ENCODE results near the gene MED17. TPM values are rescaled to one million over a fixed set of nuclear protein-coding genes. Genes with fewer than 3 reads are reported as not detected.

Gene MED17
- polyA plus RNA-seq, 1 of the 3 experiments (the other 2 are of a cell fraction): 19.3 TPM

GRCh38 chr11:93829598-93829997 is 45.5 kb downstream of the MED17 start:
- CTCF ChIA-PET: no interaction called here
- WGBS (ENCODE audit: low lambda C conversion rate): 53% methylated on average over 3 of the region's 3 CpGs

GRCh38 chr11:93831343-93832127 is 47.5 kb downstream of the MED17 start:
- Histone ChIP-seq H3K4me2 (no peak overlapping the region), H3K4me1 (ENCODE audit: control insufficient read depth in 1 of 2, insufficient read depth in 2 of 2, low read depth in 1 of 2, low read length in 1 of 2) (no peaks in the 10 kb centered on the region), H3K9me2 (no peaks in the 10 kb centered on the region), H3K9ac (no peak overlapping the region), H4K20me1 (ENCODE audit: insufficient read depth) (no peaks in the 10 kb centered on the region), H3F3A (replicated peaks; ENCODE audit: insufficient read depth) (no peaks in the 10 kb centered on the region), H3K27ac (ENCODE audit: low read depth in 2 of 2, low read length in 1 of 2) (no peak overlapping the region), H2AFZ (ENCODE audit: low read depth) (no peak overlapping the region), H3K79me2 (ENCODE audit: insufficient read depth) (no peaks in the 10 kb centered on the region), H3K36me3 (replicated peaks in 1 of 2; ENCODE audit: control insufficient read depth in 1 of 2, insufficient read depth in 2 of 2, low read length in 1 of 2) (no peaks in the 10 kb centered on the region), H3K4me3 (ENCODE audit: low read depth in 2 of 2, low read length in 1 of 2) (no peak overlapping the region), H3K27me3 (ENCODE audit: insufficient read depth) (no peaks in the 10 kb centered on the region; the same call in 1 of the 2 replicates), H3K9me3 (no peaks in the 10 kb centered on the region)
- WGBS (ENCODE audit: low lambda C conversion rate): 39% methylated on average over 3 of the region's 3 CpGs
- ChIA-PET POLR2A (no interaction called here), CTCF (no interaction called here)
- TF ChIP-seq RCOR1 (IDR thresholded peaks at IDR 0.05; ENCODE audit: low read length): no peak
- no peak for DNase-seq

More at GRCh38 chr11:93829598-93829997, 45.5 kb downstream of the MED17 start:
- H3F3A ChIP-seq (replicated peaks; ENCODE audit: insufficient read depth): no peaks in the 10 kb centered on the region
- no peak overlapping the region for H3K4me3 ChIP-seq (ENCODE audit: low read depth in 2 of 2, low read length in 1 of 2)
- H3K79me2 ChIP-seq (ENCODE audit: insufficient read depth): no peaks in the 10 kb centered on the region
- H2AFZ ChIP-seq (ENCODE audit: low read depth): no peak overlapping the region
- no peak overlapping the region for H3K27ac ChIP-seq (ENCODE audit: low read depth in 2 of 2, low read length in 1 of 2)
- H3K4me2 ChIP-seq: no peak overlapping the region
- no peaks in the 10 kb centered on the region for H3K9me3 ChIP-seq
- no peaks in the 10 kb centered on the region for H3K9me2 ChIP-seq
- no peaks in the 10 kb centered on the region for H3K4me1 ChIP-seq (ENCODE audit: control insufficient read depth in 1 of 2, insufficient read depth in 2 of 2, low read depth in 1 of 2, low read length in 1 of 2)
- DNase-seq: no peak
- POLR2A ChIA-PET: interaction anchor here (0.7 kb wide), 1 partner anchor 938 kb away, joined by 3 read pairs; no protein-coding TSS in a partner anchor
- no peaks in the 10 kb centered on the region; the same call in 1 of the 2 replicates for H3K27me3 ChIP-seq (ENCODE audit: insufficient read depth)
- no peaks in the 10 kb centered on the region for H4K20me1 ChIP-seq (ENCODE audit: insufficient read depth)
- no peak overlapping the region for H3K9ac ChIP-seq
- TF ChIP-seq GABPA (IDR thresholded peaks at IDR 0.05; ENCODE audit: low read depth) (no peak), MXI1 (IDR thresholded peaks at IDR 0.05; ENCODE audit: low read depth, low read length) (no peak)
- no peaks in the 10 kb centered on the region for H3K36me3 ChIP-seq (replicated peaks in 1 of 2; ENCODE audit: control insufficient read depth in 1 of 2, insufficient read depth in 2 of 2, low read length in 1 of 2)

DNA sequence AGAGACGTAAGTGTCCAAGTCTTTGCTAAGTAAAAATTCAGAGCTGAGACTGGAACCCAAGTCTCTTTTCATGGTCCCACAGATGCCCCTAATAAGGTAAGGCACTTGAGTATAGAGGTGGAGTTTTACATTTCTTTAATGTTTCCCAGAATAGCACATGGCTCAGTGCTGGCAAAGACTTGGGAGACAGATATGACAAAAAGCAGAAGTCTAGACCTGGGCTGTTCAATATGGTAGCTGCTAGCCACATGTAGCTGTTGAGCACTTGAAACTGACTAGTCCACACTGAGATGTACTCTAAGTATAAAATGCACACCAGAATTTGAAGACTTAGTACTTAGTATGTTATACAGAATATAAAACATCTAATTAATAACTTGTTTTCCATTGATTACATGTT is 48.7 kb downstream of the MED17 start:
- 86% methylated on average over 1 of the region's 1 CpG for WGBS (ENCODE audit: low lambda C conversion rate)
- TF ChIP-seq USF2 (IDR thresholded peaks at IDR 0.05; ENCODE audit: borderline replicate concordance, low read depth, low read length) (no peak), MXI1 (IDR thresholded peaks at IDR 0.05; ENCODE audit: low read depth, low read length) (no peak), RCOR1 (IDR thresholded peaks at IDR 0.05; ENCODE audit: low read length) (no peak), ELF1 (IDR thresholded peaks at IDR 0.05) (no peak), CTCF (IDR thresholded peaks at IDR 0.05) (no peak), RAD21 (IDR thresholded peaks at IDR 0.05; ENCODE audit: low read length) (no peak), POLR2AphosphoS5 (IDR thresholded peaks at IDR 0.05; ENCODE audit: low read depth, low read length) (no peak), FOXM1 (IDR thresholded peaks at IDR 0.05; ENCODE audit: low read depth) (no peak), PBX3 (IDR thresholded peaks at IDR 0.05) (no peak)
- TF ChIP-seq, protein P1, sequence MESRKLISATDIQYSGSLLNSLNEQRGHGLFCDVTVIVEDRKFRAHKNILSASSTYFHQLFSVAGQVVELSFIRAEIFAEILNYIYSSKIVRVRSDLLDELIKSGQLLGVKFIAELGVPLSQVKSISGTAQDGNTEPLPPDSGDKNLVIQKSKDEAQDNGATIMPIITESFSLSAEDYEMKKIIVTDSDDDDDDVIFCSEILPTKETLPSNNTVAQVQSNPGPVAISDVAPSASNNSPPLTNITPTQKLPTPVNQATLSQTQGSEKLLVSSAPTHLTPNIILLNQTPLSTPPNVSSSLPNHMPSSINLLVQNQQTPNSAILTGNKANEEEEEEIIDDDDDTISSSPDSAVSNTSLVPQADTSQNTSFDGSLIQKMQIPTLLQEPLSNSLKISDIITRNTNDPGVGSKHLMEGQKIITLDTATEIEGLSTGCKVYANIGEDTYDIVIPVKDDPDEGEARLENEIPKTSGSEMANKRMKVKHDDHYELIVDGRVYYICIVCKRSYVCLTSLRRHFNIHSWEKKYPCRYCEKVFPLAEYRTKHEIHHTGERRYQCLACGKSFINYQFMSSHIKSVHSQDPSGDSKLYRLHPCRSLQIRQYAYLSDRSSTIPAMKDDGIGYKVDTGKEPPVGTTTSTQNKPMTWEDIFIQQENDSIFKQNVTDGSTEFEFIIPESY (IDR thresholded peaks at IDR 0.05; ENCODE audit: borderline replicate concordance, low read depth): no peak

More for the DNA sequence above, 48.7 kb downstream of the MED17 start:
- ChIA-PET CTCF (no interaction called here), POLR2A (no interaction called here)
- Histone ChIP-seq H3K9me2 (no peaks in the 10 kb centered on the region), H4K20me1 (ENCODE audit: insufficient read depth) (no peaks in the 10 kb centered on the region), H3K4me1 (ENCODE audit: control insufficient read depth in 1 of 2, insufficient read depth in 2 of 2, low read depth in 1 of 2, low read length in 1 of 2) (no peaks in the 10 kb centered on the region), H3K4me3 (ENCODE audit: low read depth in 2 of 2, low read length in 1 of 2) (no peak overlapping the region), H3K36me3 (replicated peaks in 1 of 2; ENCODE audit: control insufficient read depth in 1 of 2, insufficient read depth in 2 of 2, low read length in 1 of 2) (no peaks in the 10 kb centered on the region), H3K27me3 (ENCODE audit: insufficient read depth) (no peaks in the 10 kb centered on the region; the same call in 1 of the 2 replicates), H3K4me2 (no peak overlapping the region), H2AFZ (ENCODE audit: low read depth) (no peak overlapping the region), H3K27ac (ENCODE audit: low read depth in 2 of 2, low read length in 1 of 2) (no peak overlapping the region), H3K79me2 (ENCODE audit: insufficient read depth) (no peaks in the 10 kb centered on the region), H3F3A (replicated peaks; ENCODE audit: insufficient read depth) (no peaks in the 10 kb centered on the region), H3K9me3 (no peaks in the 10 kb centered on the region), H3K9ac (no peak overlapping the region)
- DNase-seq: no peak
